Measurements from ENCODE around the gene PKMYT1.

Gene PKMYT1

DNA sequence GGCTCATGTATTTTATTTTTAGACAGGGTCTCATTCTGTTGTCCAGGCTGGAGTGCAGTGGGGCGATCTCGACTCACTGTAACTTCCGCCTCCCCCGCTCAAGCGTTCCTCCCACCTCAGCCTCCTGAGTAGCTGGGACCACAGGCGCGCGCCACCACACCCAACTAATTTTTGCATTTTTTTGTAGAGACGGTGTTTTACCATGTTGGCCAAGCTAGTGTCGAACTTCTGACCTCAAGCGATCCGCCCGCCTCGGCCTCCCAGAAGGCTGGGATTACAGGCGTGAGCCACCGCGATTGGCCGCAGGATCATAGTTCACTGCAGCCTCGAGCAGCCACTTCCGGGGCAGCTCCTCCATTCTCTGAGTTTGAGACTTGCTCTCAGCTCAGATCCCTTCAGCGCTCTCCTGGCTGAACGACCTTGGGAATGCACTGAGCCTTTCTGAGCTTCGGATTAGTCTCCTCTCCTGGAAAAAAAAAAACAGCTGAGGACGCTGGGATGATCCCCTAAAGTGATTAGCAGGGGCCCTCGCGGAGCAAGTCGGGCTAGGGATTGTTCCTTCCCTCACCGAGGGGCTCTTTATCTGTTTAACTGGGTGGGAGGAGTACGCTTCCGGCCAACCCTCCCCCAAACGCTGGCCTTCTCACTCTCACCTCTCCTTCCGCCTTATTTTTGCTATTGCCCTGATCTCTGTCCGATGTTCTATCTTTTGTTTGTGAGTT, 1.1 kb upstream of the PKMYT1 start:
- Histone ChIP-seq H3K4me1 (ENCODE audit: insufficient read depth, low read length) (peaks cover 58% of the 10 kb centered on the region), H2AFZ (ENCODE audit: low read depth, low read length) (peak overlapping the region; percentile 96; the same call in 1 of the 2 replicates), H3K9ac (ENCODE audit: low read depth, low read length) (peak overlapping the region; percentile 100), H3K36me3 (ENCODE audit: insufficient read depth, low read length) (peaks cover 31% of the 10 kb centered on the region), H3K9me3 (ENCODE audit: insufficient read depth, low read length, severe bottlenecking) (no peaks in the 10 kb centered on the region), H4K20me1 (ENCODE audit: insufficient read depth, low read length) (peaks cover 25% of the 10 kb centered on the region), H3K4me2 (ENCODE audit: insufficient read depth, low read length) (peak overlapping the region; percentile 84), H3K27ac (ENCODE audit: low read length) (peak overlapping the region; percentile 100), H3K79me2 (ENCODE audit: insufficient read depth, low read length) (peaks cover 49% of the 10 kb centered on the region), H3K4me3 (ENCODE audit: low read depth in 1 of 2, low read length in 2 of 2) (peak overlapping the region; percentile 77 to 82), H3K27me3 (ENCODE audit: insufficient read depth, low read length, poor library complexity) (no peaks in the 10 kb centered on the region)
- TF ChIP-seq CTCF (IDR thresholded peaks at IDR 0.05; ENCODE audit: borderline replicate concordance, extremely low read depth, low read length, poor library complexity, severe bottlenecking) (no peak), EZH2 (IDR thresholded peaks at IDR 0.05; ENCODE audit: borderline replicate concordance, low read depth, low read length, severe bottlenecking) (no peak)
- ATAC-seq (ENCODE audit: insufficient read depth, low read depth): no peak
- peak; percentile 23 for DNase-seq

DNA sequence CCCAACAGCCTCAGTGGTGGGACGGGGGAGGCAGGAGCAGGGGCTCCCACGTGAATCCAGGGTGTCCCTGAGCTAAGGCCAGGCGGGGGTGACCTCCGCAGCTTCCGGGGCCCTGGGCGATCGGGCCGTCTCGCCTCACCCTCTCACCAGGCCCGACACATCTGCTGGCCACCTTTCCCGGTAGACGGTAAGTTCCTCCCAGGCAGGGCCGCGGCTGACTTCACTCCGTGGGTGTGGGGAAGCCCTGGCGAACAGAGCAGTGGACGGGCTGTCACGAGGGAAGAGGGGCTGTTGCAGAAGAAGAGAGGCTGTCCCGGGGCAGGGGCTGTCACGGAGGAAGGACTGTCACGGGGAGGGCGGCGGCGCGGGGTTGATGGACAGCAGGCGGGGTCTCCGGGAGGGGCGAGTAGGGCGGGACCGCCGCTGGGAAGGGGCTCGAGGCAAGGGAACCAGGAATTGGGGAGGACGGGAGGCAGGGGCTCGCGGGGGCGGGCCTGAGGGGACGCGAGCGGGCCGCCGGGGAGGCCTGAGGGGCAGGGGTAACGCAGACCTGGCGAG, 498 bp downstream of the PKMYT1 start:
- Histone ChIP-seq H3K9me3 (ENCODE audit: insufficient read depth, low read length, severe bottlenecking) (no peaks in the 10 kb centered on the region), H3K4me1 (ENCODE audit: insufficient read depth, low read length) (peaks cover 67% of the 10 kb centered on the region), H3K9ac (ENCODE audit: low read depth, low read length) (peak overlapping the region; percentile 100), H2AFZ (ENCODE audit: low read depth, low read length) (peak overlapping the region; percentile 83), H3K79me2 (ENCODE audit: insufficient read depth, low read length) (peaks cover 63% of the 10 kb centered on the region), H3K27me3 (ENCODE audit: insufficient read depth, low read length, poor library complexity) (no peaks in the 10 kb centered on the region), H3K27ac (ENCODE audit: low read length) (peak overlapping the region; percentile 100), H3K4me3 (ENCODE audit: low read depth in 1 of 2, low read length in 2 of 2) (peak overlapping the region; percentile 77 to 82), H3K36me3 (ENCODE audit: insufficient read depth, low read length) (peaks cover 47% of the 10 kb centered on the region), H3K4me2 (ENCODE audit: insufficient read depth, low read length) (peak overlapping the region; percentile 84), H4K20me1 (ENCODE audit: insufficient read depth, low read length) (peaks cover 40% of the 10 kb centered on the region)
- TF ChIP-seq EZH2 (IDR thresholded peaks at IDR 0.05; ENCODE audit: borderline replicate concordance, low read depth, low read length, severe bottlenecking): no peak
- ATAC-seq (ENCODE audit: insufficient read depth, low read depth): peak; percentile 46
- DNase-seq: peak; percentile 70

- ATAC-seq (ENCODE audit: insufficient read depth, low read depth) (no peak), DNase-seq (no peak)
- Histone ChIP-seq H3K4me3 (ENCODE audit: low read depth in 1 of 2, low read length in 2 of 2) (peak overlapping the region in 1 of 2 experiments; percentile 35; a peak in 1 of 4 replicates), H2AFZ (ENCODE audit: low read depth, low read length) (no peak overlapping the region), H3K27me3 (ENCODE audit: insufficient read depth, low read length, poor library complexity) (no peaks in the 10 kb centered on the region), H3K9me3 (ENCODE audit: insufficient read depth, low read length, severe bottlenecking) (no peaks in the 10 kb centered on the region), H3K27ac (ENCODE audit: low read length) (peak overlapping the region; percentile 3), H3K4me2 (ENCODE audit: insufficient read depth, low read length) (peak overlapping the region; percentile 44), H3K36me3 (ENCODE audit: insufficient read depth, low read length) (peaks cover 70% of the 10 kb centered on the region), H4K20me1 (ENCODE audit: insufficient read depth, low read length) (peaks cover 62% of the 10 kb centered on the region), H3K9ac (ENCODE audit: low read depth, low read length) (peak overlapping the region; percentile 28), H3K79me2 (ENCODE audit: insufficient read depth, low read length) (peaks cover 72% of the 10 kb centered on the region), H3K4me1 (ENCODE audit: insufficient read depth, low read length) (peaks cover 65% of the 10 kb centered on the region)
- no peak for TF ChIP-seq EZH2 (IDR thresholded peaks at IDR 0.05; ENCODE audit: borderline replicate concordance, low read depth, low read length, severe bottlenecking)
Measured at GRCh38 chr16:2977440-2977839, 2.8 kb downstream of the PKMYT1 start.

GRCh38 chr16:2976673-2977072, 3.6 kb downstream of the PKMYT1 start:
- Histone ChIP-seq H3K79me2 (ENCODE audit: insufficient read depth, low read length) (peaks cover 80% of the 10 kb centered on the region), H3K4me2 (ENCODE audit: insufficient read depth, low read length) (peak overlapping the region; percentile 44; the same call in 1 of the 2 replicates), H3K4me1 (ENCODE audit: insufficient read depth, low read length) (peaks cover 70% of the 10 kb centered on the region), H3K9me3 (ENCODE audit: insufficient read depth, low read length, severe bottlenecking) (no peaks in the 10 kb centered on the region), H4K20me1 (ENCODE audit: insufficient read depth, low read length) (peaks cover 69% of the 10 kb centered on the region), H3K27ac (ENCODE audit: low read length) (no peak overlapping the region), H3K27me3 (ENCODE audit: insufficient read depth, low read length, poor library complexity) (no peaks in the 10 kb centered on the region), H3K36me3 (ENCODE audit: insufficient read depth, low read length) (peaks cover 78% of the 10 kb centered on the region), H3K9ac (ENCODE audit: low read depth, low read length) (peak overlapping the region; percentile 9; the same call in 1 of the 2 replicates), H3K4me3 (ENCODE audit: low read depth in 1 of 2, low read length in 2 of 2) (no peak overlapping the region), H2AFZ (ENCODE audit: low read depth, low read length) (no peak overlapping the region)
- ATAC-seq (ENCODE audit: insufficient read depth, low read depth) (no peak), DNase-seq (no peak)
- TF ChIP-seq EZH2 (IDR thresholded peaks at IDR 0.05; ENCODE audit: borderline replicate concordance, low read depth, low read length, severe bottlenecking) (no peak), CTCF (IDR thresholded peaks at IDR 0.05; ENCODE audit: borderline replicate concordance, extremely low read depth, low read length, poor library complexity, severe bottlenecking) (no peak)

All from DND-41 (cell line).